Measurements from ENCODE around the gene GNAI3.

The GNAI3 gene

GRCh38 chr1:109527098-109527811, 21.2 kb upstream of the GNAI3 start:
- TF ChIP-seq CTCF (IDR thresholded peaks at IDR 0.05; ENCODE audit: insufficient read depth, missing control alignments), result no peak
- DNase-seq (ENCODE audit: insufficient read length, low spot score) (no peak), FAIRE-seq (no peak)

DNA sequence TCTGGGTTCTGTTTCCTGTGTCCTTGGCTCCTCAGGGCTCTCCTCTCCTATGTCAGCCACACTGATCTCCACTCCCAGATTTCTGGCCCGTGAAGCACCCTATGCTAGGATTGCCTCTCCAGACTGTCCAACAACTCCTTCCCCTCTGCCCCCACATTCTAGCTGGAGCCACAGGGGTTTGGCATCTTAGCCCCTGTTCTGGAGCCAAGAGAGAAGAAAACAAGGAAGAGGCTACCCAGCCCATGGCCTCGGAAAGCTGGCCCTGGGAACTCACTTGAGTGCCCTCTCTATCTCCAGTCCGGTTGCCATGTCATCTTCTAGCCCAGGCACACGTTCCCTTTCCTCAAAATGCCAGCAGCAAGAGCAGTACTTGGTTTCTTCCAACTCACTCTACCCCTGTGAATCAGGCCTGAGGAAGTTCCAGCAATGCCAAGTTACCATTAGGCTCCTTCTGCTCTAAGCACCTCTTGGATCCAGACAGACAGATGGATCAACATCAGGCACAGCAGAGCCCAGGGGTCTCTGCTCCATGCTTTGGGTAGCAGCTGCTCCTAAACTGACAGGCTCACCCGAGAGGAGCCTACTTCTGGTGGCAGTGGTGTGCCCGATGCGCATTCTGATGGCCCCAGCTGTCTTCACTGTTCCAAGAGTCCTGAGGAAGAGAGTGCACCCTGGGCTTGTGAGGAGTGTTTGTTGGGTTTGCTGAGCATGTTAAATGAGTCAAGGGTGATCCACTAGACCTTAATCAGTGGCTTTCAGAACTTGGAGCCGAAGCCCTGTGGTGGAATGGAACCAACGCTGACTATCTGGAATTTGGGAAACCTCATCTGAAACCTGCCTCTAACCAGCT, 20.3 kb upstream of the GNAI3 start:
- no peak for DNase-seq (ENCODE audit: insufficient read length, low spot score)
- TF ChIP-seq CTCF (IDR thresholded peaks at IDR 0.05; ENCODE audit: insufficient read depth, missing control alignments), result no peak
- no peak for FAIRE-seq

- DNase-seq (ENCODE audit: insufficient read length, low spot score) (no peak), FAIRE-seq (no peak)
- no peak for TF ChIP-seq CTCF (IDR thresholded peaks at IDR 0.05; ENCODE audit: insufficient read depth, missing control alignments)
Measured at GRCh38 chr1:109528712-109529111, 19.7 kb upstream of the GNAI3 start.

DNA sequence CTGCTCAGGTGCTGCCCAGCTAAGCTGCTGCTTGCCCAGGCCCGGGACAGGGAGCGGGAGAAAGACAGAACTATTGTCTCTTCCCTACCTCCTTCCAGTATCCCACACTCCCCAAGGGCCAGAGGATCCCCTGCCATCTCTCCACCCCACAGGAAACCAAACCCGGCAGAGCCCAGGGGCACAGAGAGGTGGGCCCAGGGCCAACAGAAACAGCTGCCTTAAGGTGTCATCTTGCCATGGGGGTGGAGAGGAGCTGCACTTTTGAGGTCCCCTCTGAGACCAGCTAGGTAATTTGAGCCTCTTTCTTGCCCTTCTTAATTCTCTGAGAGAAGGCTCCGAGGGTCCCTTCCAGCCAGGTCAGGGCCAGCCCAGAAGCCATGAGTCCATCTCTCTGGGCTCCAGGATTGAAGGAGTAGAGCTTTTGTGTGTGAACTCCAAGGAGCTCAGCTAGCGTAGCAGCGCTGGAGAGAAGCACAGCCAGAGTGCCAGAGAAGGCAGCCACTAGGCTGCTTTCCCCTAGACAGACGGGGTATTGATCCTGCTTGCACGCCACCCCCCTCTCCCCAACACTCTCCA, 18.4 kb upstream of the GNAI3 start:
- TF ChIP-seq CTCF (IDR thresholded peaks at IDR 0.05; ENCODE audit: insufficient read depth, missing control alignments), result no peak
- DNase-seq (ENCODE audit: insufficient read length, low spot score), result no peak
- no peak for FAIRE-seq

- TF ChIP-seq CTCF (IDR thresholded peaks at IDR 0.05; ENCODE audit: insufficient read depth, missing control alignments), result no peak
- DNase-seq (ENCODE audit: insufficient read length, low spot score) (no peak), FAIRE-seq (no peak)
Measured at GRCh38 chr1:109530457-109531087, 17.8 kb upstream of the GNAI3 start.

DNA sequence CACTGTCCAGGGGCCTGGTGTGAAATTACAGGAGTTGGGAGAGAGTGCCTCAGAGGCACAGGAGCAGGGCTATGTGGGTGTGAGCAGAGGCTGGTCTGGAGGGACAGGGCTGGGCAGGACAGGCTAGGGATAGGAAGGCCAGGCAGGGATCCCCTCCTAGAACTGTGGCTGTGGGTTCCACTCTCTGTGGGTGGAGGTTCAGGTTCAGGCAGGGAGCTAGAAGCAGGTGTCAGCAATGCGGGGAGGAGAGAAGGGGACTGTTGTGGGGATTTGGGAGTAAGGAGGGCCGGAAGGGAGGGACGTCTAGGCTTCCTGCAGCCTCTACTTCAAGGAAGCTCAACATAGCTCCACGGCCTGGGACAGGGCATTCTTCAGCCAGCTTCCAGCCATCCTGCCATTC, 17.0 kb upstream of the GNAI3 start:
- DNase-seq (ENCODE audit: insufficient read length, low spot score), result no peak
- no peak for TF ChIP-seq CTCF (IDR thresholded peaks at IDR 0.05; ENCODE audit: insufficient read depth, missing control alignments)
- FAIRE-seq, result no peak

Measured in D721Med (cell line).